Measurements from ENCODE around the gene POMC. TPM values are rescaled to one million over a fixed set of nuclear protein-coding genes. Genes with fewer than 3 reads are reported as not detected.
"Not testable (repeated sequence)": the region's sequence is repeated elsewhere in the genome, so short reads cannot be mapped to it uniquely, and the experiment has no call there.

Gene POMC
- total RNA-seq, 1 experiment from 2014 or later = not detected

GRCh38 chr2:25151718-25152117 is 16.7 kb downstream of the POMC start:
- in situ Hi-C loops (cut with HindIII; ENCODE audit: low pct_unique_long_range_greater_than_20kb, low sequenced_read_pairs) = no loop called here
- DNase-seq (ENCODE audit: low read depth) = no peak

GRCh38 chr2:25150993-25151392 is 17.4 kb downstream of the POMC start:
- in situ Hi-C loops (cut with HindIII; ENCODE audit: low pct_unique_long_range_greater_than_20kb, low sequenced_read_pairs); DNase-seq (ENCODE audit: low read depth): not testable (repeated sequence)

GRCh38 chr2:25149646-25150045 is 18.7 kb downstream of the POMC start:
- in situ Hi-C loops (cut with HindIII; ENCODE audit: low pct_unique_long_range_greater_than_20kb, low sequenced_read_pairs) = no loop called here

GRCh38 chr2:25146896-25147295 is 21.5 kb downstream of the POMC start:
- no peak for DNase-seq (ENCODE audit: low read depth)
- in situ Hi-C loops (cut with HindIII; ENCODE audit: low pct_unique_long_range_greater_than_20kb, low sequenced_read_pairs) = no loop called here

More at GRCh38 chr2:25149646-25150045, 18.7 kb downstream of the POMC start:
- no peak for DNase-seq (ENCODE audit: low read depth)

GRCh38 chr2:25145803-25146202 is 22.6 kb downstream of the POMC start:
- in situ Hi-C loops (cut with HindIII; ENCODE audit: low pct_unique_long_range_greater_than_20kb, low sequenced_read_pairs) = no loop called here
- no peak for DNase-seq (ENCODE audit: low read depth)

- in situ Hi-C loops (cut with HindIII; ENCODE audit: low pct_unique_long_range_greater_than_20kb, low sequenced_read_pairs) = no loop called here
- DNase-seq (ENCODE audit: low read depth) = no peak
These were observed 27.3 kb downstream of the POMC start for GRCh38 chr2:25141120-25141519.

- DNase-seq (ENCODE audit: low read depth); in situ Hi-C loops (cut with HindIII; ENCODE audit: low pct_unique_long_range_greater_than_20kb, low sequenced_read_pairs): not testable (repeated sequence)
These were observed 27.8 kb downstream of the POMC start for GRCh38 chr2:25140535-25140934.

- in situ Hi-C loops (cut with HindIII; ENCODE audit: low pct_unique_long_range_greater_than_20kb, low sequenced_read_pairs) = no loop called here
- DNase-seq (ENCODE audit: low read depth) = no peak
These were observed 35.7 kb downstream of the POMC start for GRCh38 chr2:25132693-25133092.

GRCh38 chr2:25132299-25132635 is 36.1 kb downstream of the POMC start:
- in situ Hi-C loops (cut with HindIII; ENCODE audit: low pct_unique_long_range_greater_than_20kb, low sequenced_read_pairs) = no loop called here
- DNase-seq (ENCODE audit: low read depth) = no peak

- in situ Hi-C loops (cut with HindIII; ENCODE audit: low pct_unique_long_range_greater_than_20kb, low sequenced_read_pairs) = no loop called here
- no peak for DNase-seq (ENCODE audit: low read depth)
These were observed 36.6 kb downstream of the POMC start for GRCh38 chr2:25131567-25132298.

GRCh38 chr2:25131253-25131566 is 37.2 kb downstream of the POMC start:
- DNase-seq (ENCODE audit: low read depth) = no peak
- in situ Hi-C loops (cut with HindIII; ENCODE audit: low pct_unique_long_range_greater_than_20kb, low sequenced_read_pairs) = no loop called here

- no peak for DNase-seq (ENCODE audit: low read depth)
- in situ Hi-C loops (cut with HindIII; ENCODE audit: low pct_unique_long_range_greater_than_20kb, low sequenced_read_pairs) = no loop called here
These were observed 38.4 kb downstream of the POMC start for GRCh38 chr2:25129901-25130520.

- no peak for DNase-seq (ENCODE audit: low read depth)
- in situ Hi-C loops (cut with HindIII; ENCODE audit: low pct_unique_long_range_greater_than_20kb, low sequenced_read_pairs) = no loop called here
These were observed 40.7 kb downstream of the POMC start for GRCh38 chr2:25127646-25128045.

GRCh38 chr2:25127071-25127470 is 41.3 kb downstream of the POMC start:
- in situ Hi-C loops (cut with HindIII; ENCODE audit: low pct_unique_long_range_greater_than_20kb, low sequenced_read_pairs); DNase-seq (ENCODE audit: low read depth): not testable (repeated sequence)

GRCh38 chr2:25125976-25126375 is 42.4 kb downstream of the POMC start:
- DNase-seq (ENCODE audit: low read depth) = no peak
- in situ Hi-C loops (cut with HindIII; ENCODE audit: low pct_unique_long_range_greater_than_20kb, low sequenced_read_pairs) = no loop called here

- no peak for DNase-seq (ENCODE audit: low read depth)
- in situ Hi-C loops (cut with HindIII; ENCODE audit: low pct_unique_long_range_greater_than_20kb, low sequenced_read_pairs) = no loop called here
These were observed 43.2 kb downstream of the POMC start for GRCh38 chr2:25125189-25125588.

GRCh38 chr2:25123682-25124081 is 44.7 kb downstream of the POMC start:
- in situ Hi-C loops (cut with HindIII; ENCODE audit: low pct_unique_long_range_greater_than_20kb, low sequenced_read_pairs) = no loop called here
- DNase-seq (ENCODE audit: low read depth) = no peak

GRCh38 chr2:25122367-25122766 is 46.0 kb downstream of the POMC start:
- in situ Hi-C loops (cut with HindIII; ENCODE audit: low pct_unique_long_range_greater_than_20kb, low sequenced_read_pairs) = no loop called here
- DNase-seq (ENCODE audit: low read depth) = no peak

GRCh38 chr2:25119263-25119662 is 49.1 kb downstream of the POMC start:
- in situ Hi-C loops (cut with HindIII; ENCODE audit: low pct_unique_long_range_greater_than_20kb, low sequenced_read_pairs) = no loop called here
- DNase-seq (ENCODE audit: low read depth) = no peak

- DNase-seq (ENCODE audit: low read depth) = no peak
- in situ Hi-C loops (cut with HindIII; ENCODE audit: low pct_unique_long_range_greater_than_20kb, low sequenced_read_pairs) = no loop called here
These were observed 51.4 kb downstream of the POMC start for GRCh38 chr2:25116956-25117355.
